ENCODE measurements around the gene CNTNAP4.

CNTNAP4 gene

GRCh38 chr16:76574651-76575050 is 297.4 kb downstream of the CNTNAP4 start (continued):
- TF ChIP-seq, protein P1, sequence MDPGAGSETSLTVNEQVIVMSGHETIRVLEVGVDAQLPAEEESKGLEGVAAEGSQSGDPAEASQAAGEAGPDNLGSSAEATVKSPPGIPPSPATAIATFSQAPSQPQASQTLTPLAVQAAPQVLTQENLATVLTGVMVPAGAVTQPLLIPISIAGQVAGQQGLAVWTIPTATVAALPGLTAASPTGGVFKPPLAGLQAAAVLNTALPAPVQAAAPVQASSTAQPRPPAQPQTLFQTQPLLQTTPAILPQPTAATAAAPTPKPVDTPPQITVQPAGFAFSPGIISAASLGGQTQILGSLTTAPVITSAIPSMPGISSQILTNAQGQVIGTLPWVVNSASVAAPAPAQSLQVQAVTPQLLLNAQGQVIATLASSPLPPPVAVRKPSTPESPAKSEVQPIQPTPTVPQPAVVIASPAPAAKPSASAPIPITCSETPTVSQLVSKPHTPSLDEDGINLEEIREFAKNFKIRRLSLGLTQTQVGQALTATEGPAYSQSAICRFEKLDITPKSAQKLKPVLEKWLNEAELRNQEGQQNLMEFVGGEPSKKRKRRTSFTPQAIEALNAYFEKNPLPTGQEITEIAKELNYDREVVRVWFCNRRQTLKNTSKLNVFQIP (CRISPR knock-in tag; IDR thresholded peaks at IDR 0.05; ENCODE audit: borderline replicate concordance, low read depth), result no peak
- no peak for TF ChIP-seq TCF4 (CRISPR knock-in tag; IDR thresholded peaks at IDR 0.05; ENCODE audit: borderline replicate concordance)
- no peak for TF ChIP-seq ZNF565 (CRISPR knock-in tag; conservative IDR thresholded peaks at IDR 0.05; ENCODE audit: low read depth)

- no peak for ATAC-seq
- TF ChIP-seq OSR1 (CRISPR knock-in tag; IDR thresholded peaks at IDR 0.05) (no peak), ZNF8 (CRISPR knock-in tag; IDR thresholded peaks at IDR 0.05) (no peak), ZFP3 (CRISPR knock-in tag; IDR thresholded peaks at IDR 0.05) (no peak), ZC3H10 (CRISPR knock-in tag; IDR thresholded peaks at IDR 0.05) (no peak), ZNF70 (CRISPR knock-in tag; IDR thresholded peaks at IDR 0.05) (no peak), GLIS3 (CRISPR knock-in tag; IDR thresholded peaks at IDR 0.05) (no peak), ZNF565 (CRISPR knock-in tag; conservative IDR thresholded peaks at IDR 0.05; ENCODE audit: low read depth) (no peak), RARB (CRISPR knock-in tag; IDR thresholded peaks at IDR 0.05) (no peak), TCF4 (CRISPR knock-in tag; IDR thresholded peaks at IDR 0.05; ENCODE audit: borderline replicate concordance) (no peak), ISL1 (CRISPR knock-in tag; IDR thresholded peaks at IDR 0.05) (no peak), PPARA (CRISPR knock-in tag; IDR thresholded peaks at IDR 0.05; ENCODE audit: borderline replicate concordance) (no peak), TOX (CRISPR knock-in tag; IDR thresholded peaks at IDR 0.05; ENCODE audit: borderline replicate concordance) (no peak), SNAI2 (CRISPR knock-in tag; IDR thresholded peaks at IDR 0.05) (no peak), TSHZ2 (CRISPR knock-in tag; IDR thresholded peaks at IDR 0.05) (no peak), ESRRG (CRISPR knock-in tag; IDR thresholded peaks at IDR 0.05) (no peak)
- TF ChIP-seq, protein P1 (CRISPR knock-in tag; IDR thresholded peaks at IDR 0.05; ENCODE audit: borderline replicate concordance, low read depth), result no peak
- TF ChIP-seq, protein P2, sequence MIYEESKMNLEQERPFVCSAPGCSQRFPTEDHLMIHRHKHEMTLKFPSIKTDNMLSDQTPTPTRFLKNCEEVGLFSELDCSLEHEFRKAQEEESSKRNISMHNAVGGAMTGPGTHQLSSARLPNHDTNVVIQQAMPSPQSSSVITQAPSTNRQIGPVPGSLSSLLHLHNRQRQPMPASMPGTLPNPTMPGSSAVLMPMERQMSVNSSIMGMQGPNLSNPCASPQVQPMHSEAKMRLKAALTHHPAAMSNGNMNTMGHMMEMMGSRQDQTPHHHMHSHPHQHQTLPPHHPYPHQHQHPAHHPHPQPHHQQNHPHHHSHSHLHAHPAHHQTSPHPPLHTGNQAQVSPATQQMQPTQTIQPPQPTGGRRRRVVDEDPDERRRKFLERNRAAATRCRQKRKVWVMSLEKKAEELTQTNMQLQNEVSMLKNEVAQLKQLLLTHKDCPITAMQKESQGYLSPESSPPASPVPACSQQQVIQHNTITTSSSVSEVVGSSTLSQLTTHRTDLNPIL (CRISPR knock-in tag; IDR thresholded peaks at IDR 0.05; ENCODE audit: low read depth), result no peak
- TF ChIP-seq, protein P3, sequence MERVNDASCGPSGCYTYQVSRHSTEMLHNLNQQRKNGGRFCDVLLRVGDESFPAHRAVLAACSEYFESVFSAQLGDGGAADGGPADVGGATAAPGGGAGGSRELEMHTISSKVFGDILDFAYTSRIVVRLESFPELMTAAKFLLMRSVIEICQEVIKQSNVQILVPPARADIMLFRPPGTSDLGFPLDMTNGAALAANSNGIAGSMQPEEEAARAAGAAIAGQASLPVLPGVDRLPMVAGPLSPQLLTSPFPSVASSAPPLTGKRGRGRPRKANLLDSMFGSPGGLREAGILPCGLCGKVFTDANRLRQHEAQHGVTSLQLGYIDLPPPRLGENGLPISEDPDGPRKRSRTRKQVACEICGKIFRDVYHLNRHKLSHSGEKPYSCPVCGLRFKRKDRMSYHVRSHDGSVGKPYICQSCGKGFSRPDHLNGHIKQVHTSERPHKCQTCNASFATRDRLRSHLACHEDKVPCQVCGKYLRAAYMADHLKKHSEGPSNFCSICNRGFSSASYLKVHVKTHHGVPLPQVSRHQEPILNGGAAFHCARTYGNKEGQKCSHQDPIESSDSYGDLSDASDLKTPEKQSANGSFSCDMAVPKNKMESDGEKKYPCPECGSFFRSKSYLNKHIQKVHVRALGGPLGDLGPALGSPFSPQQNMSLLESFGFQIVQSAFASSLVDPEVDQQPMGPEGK (CRISPR knock-in tag; IDR thresholded peaks at IDR 0.05; ENCODE audit: borderline replicate concordance), result no peak
- TF ChIP-seq, protein P4, sequence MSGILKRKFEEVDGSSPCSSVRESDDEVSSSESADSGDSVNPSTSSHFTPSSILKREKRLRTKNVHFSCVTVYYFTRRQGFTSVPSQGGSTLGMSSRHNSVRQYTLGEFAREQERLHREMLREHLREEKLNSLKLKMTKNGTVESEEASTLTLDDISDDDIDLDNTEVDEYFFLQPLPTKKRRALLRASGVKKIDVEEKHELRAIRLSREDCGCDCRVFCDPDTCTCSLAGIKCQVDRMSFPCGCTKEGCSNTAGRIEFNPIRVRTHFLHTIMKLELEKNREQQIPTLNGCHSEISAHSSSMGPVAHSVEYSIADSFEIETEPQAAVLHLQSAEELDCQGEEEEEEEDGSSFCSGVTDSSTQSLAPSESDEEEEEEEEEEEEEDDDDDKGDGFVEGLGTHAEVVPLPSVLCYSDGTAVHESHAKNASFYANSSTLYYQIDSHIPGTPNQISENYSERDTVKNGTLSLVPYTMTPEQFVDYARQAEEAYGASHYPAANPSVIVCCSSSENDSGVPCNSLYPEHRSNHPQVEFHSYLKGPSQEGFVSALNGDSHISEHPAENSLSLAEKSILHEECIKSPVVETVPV (CRISPR knock-in tag; IDR thresholded peaks at IDR 0.05), result no peak
Measured at GRCh38 chr16:76576526-76576925, 299.3 kb downstream of the CNTNAP4 start.

DNA sequence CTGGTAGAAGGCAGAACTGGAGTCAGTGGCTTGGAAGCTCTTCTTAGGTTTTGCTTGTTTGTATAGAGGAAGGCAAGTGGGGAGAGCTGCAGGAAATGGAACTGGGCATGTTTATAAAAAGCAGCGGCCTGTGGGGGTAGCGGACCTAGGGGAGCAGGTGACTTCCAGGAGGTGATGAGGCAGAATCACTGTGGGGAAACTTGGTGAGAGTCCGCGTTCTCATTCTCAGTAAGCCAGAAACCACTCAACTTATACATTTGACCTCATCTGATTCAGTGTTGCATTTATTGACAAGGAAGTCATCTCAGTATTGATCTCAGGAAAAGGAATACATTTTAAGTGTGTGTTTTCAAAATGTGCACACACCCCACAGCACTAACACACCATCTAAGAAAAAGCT is 299.8 kb downstream of the CNTNAP4 start:
- ATAC-seq, result no peak
- no peak for TF ChIP-seq RARB (CRISPR knock-in tag; IDR thresholded peaks at IDR 0.05)
- no peak for TF ChIP-seq TCF4 (CRISPR knock-in tag; IDR thresholded peaks at IDR 0.05; ENCODE audit: borderline replicate concordance)
- TF ChIP-seq ZC3H10 (CRISPR knock-in tag; IDR thresholded peaks at IDR 0.05), result no peak
- TF ChIP-seq, protein P4 (CRISPR knock-in tag; IDR thresholded peaks at IDR 0.05), result no peak
- no peak for TF ChIP-seq BACH2 (CRISPR knock-in tag; IDR thresholded peaks at IDR 0.05; ENCODE audit: borderline replicate concordance)
- no peak for TF ChIP-seq ESRRG (CRISPR knock-in tag; IDR thresholded peaks at IDR 0.05)
- no peak for TF ChIP-seq GLIS3 (CRISPR knock-in tag; IDR thresholded peaks at IDR 0.05)
- no peak for TF ChIP-seq SNAI2 (CRISPR knock-in tag; IDR thresholded peaks at IDR 0.05)
- TF ChIP-seq, protein P2 (CRISPR knock-in tag; IDR thresholded peaks at IDR 0.05; ENCODE audit: low read depth), result no peak
- no peak for TF ChIP-seq ZNF565 (CRISPR knock-in tag; conservative IDR thresholded peaks at IDR 0.05; ENCODE audit: low read depth)
- no peak for TF ChIP-seq OSR1 (CRISPR knock-in tag; IDR thresholded peaks at IDR 0.05)
- TF ChIP-seq ZFP30 (CRISPR knock-in tag; IDR thresholded peaks at IDR 0.05), result no peak
- no peak for TF ChIP-seq ZNF8 (CRISPR knock-in tag; IDR thresholded peaks at IDR 0.05)
- no peak for TF ChIP-seq CSDC2 (CRISPR knock-in tag; IDR thresholded peaks at IDR 0.05)
- TF ChIP-seq PPARA (CRISPR knock-in tag; IDR thresholded peaks at IDR 0.05; ENCODE audit: borderline replicate concordance), result no peak
- no peak for TF ChIP-seq ARNTL (CRISPR knock-in tag; IDR thresholded peaks at IDR 0.05; ENCODE audit: borderline replicate concordance, low read depth)

All from SK-N-SH treated with all-trans-retinoic acid at 6 μM for 48 hours (cell line).